Sigmoid colon (tissue), 7 donors: ENCODE results near the gene FBXO5. TPM values are rescaled to one million over a fixed set of nuclear protein-coding genes. Genes with fewer than 3 reads are reported as not detected.

Source experiments
- DNase-seq: peaks from one replicate; pipeline ENCODE4 v3.0.0-alpha.2; 2019
- H3K27ac ChIP-seq, 4 donors: fragments of 200-600 bp; sonication (generic); one replicate each; pipeline ENCODE4 v1.5.1; 2016 to 2019; ENCODE audit warnings: mild to moderate bottlenecking in 1 of 4
- H3K27me3 ChIP-seq, 3 donors: fragments of 200-600 bp; sonication (generic); one replicate each; pipeline ENCODE4 v1.5.1; 2019; ENCODE audit warnings: mild to moderate bottlenecking in 1 of 3
- H3K36me3 ChIP-seq, 4 donors: fragments of 200-600 bp; sonication (generic); one replicate each; pipeline ENCODE4 v1.5.1; 2016 to 2019
- H3K4me1 ChIP-seq, 4 donors: fragments of 200-600 bp; sonication (generic); one replicate each; pipeline ENCODE4 v1.5.1; 2017 to 2019
- H3K4me3 ChIP-seq, 4 donors: fragments of 200-600 bp; sonication (generic); one replicate each; pipeline ENCODE4 v1.5.1; 2017 to 2019; ENCODE audit warnings: mild to moderate bottlenecking in 2 of 4, moderate library complexity in 1 of 4
- H3K9me3 ChIP-seq, 4 donors: fragments of 200-600 bp in 3 of 4; sonication (generic) in 3 of 4; one replicate each; pipeline versions ENCODE4 v1.5.1 to v1.6.1; 2013 to 2019
- EP300 ChIP-seq, 4 donors: sonication (generic); formaldehyde crosslinking; IDR thresholded peaks; one replicate each; pipeline ENCODE4 v1.6.1; 2017; ENCODE audit warnings: antibody characterized with exemption in 4 of 4
- POLR2A ChIP-seq, 2 donors: fragments of 450-650 bp; IDR thresholded peaks; one replicate each; pipeline ENCODE4 v1.6.1; 2016; ENCODE audit warnings: antibody characterized with exemption in 2 of 2, mild to moderate bottlenecking in 2 of 2, moderate library complexity in 2 of 2
- POLR2AphosphoS5 ChIP-seq, 4 donors: sonication (generic); formaldehyde crosslinking; IDR thresholded peaks; one replicate each; pipeline ENCODE4 v1.6.1; 2017; ENCODE audit warnings: antibody characterized with exemption in 4 of 4
- WGBS, 2 donors: extraction: QIAGEN DNeasy Blood & Tissue Kit; methylation state at CpG; one replicate each; pipeline ENCODE4 v1.1.7; 2013; 5-methylcytosine and 5-hydroxymethylcytosine counted together
- intact Hi-C: fragments of 100-400 bp; cut with DNase I; formaldehyde crosslinking; loops from one replicate; pipeline ENCODE4 v1.15.1; 2023
- polyA plus RNA-seq, 3 donors: library from polyadenylated mRNA; stranded (reverse); fragments of 200-250 nt; gene quantifications; one replicate each; pipeline ENCODE4 v1.2.3, GENCODE V29; 2013
- small RNA-seq, 3 donors: library from RNA; depleted of rRNA; stranded (forward); fragments of <200 nt; gene quantifications; one replicate each; pipeline ENCODE3, GENCODE V24; 2016
- total RNA-seq, 4 donors: library from RNA; depleted of rRNA; stranded (reverse); fragments of >200 nt; gene quantifications; one replicate each; pipeline ENCODE4 v1.1.0, GENCODE V29; 2016
- TF ChIP-seq, protein P1 (sequence below), 4 experiments: fragments of 450-650 bp in 3 of 4; fragments of 200-600 bp in 1 of 4; IDR thresholded peaks; one replicate each; pipeline ENCODE4 v1.5.1; 2016 to 2019; ENCODE audit warnings: antibody characterized with exemption in 4 of 4, mild to moderate bottlenecking in 3 of 4, moderate library complexity in 2 of 4
- donor health status: healthy with polysubstance abuse.
- donor health status: Bipolar disorder and iron deficiency.
- donor health status: healthy.

The FBXO5 gene
- total and polyA plus RNA-seq, 7 donors: 1.8 to 6.4 (median 3.3) TPM

DNA sequence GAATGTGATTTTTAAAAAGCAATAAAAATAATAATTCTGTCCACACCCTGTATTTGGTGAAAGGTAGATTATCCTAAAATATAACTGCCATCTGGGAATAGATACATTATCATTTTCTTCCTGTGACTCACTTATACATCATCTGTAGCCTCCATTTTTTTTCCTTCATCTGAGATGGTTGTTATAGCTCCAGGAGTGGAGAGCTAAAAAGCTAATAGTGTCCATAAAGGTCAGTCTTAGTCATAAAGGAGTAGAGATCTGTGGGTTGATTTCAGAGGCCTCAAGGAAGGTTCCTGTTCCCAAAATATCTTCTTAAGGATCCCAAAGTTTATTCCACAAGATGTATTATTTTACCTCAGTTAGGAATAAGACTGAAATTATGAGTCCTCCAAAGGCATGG, 41.1 kb downstream of the FBXO5 start:
- no peak for DNase-seq
- TF ChIP-seq EP300 (IDR thresholded peaks at IDR 0.05) (no peak), POLR2A (IDR thresholded peaks at IDR 0.05) (no peak), POLR2AphosphoS5 (IDR thresholded peaks at IDR 0.05) (no peak)
- TF ChIP-seq, protein P1, sequence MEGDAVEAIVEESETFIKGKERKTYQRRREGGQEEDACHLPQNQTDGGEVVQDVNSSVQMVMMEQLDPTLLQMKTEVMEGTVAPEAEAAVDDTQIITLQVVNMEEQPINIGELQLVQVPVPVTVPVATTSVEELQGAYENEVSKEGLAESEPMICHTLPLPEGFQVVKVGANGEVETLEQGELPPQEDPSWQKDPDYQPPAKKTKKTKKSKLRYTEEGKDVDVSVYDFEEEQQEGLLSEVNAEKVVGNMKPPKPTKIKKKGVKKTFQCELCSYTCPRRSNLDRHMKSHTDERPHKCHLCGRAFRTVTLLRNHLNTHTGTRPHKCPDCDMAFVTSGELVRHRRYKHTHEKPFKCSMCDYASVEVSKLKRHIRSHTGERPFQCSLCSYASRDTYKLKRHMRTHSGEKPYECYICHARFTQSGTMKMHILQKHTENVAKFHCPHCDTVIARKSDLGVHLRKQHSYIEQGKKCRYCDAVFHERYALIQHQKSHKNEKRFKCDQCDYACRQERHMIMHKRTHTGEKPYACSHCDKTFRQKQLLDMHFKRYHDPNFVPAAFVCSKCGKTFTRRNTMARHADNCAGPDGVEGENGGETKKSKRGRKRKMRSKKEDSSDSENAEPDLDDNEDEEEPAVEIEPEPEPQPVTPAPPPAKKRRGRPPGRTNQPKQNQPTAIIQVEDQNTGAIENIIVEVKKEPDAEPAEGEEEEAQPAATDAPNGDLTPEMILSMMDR (IDR thresholded peaks at IDR 0.05): no peak
- intact Hi-C loops: no loop called here
- H3K27me3 ChIP-seq: no peaks in the 10 kb centered on the region
- H3K4me3 ChIP-seq: no peak overlapping the region
- no peaks in the 10 kb centered on the region for H3K36me3 ChIP-seq
- H3K27ac ChIP-seq: no peak overlapping the region
- no peaks in the 10 kb centered on the region for H3K9me3 ChIP-seq
- no peaks in the 10 kb centered on the region for H3K4me1 ChIP-seq

DNA sequence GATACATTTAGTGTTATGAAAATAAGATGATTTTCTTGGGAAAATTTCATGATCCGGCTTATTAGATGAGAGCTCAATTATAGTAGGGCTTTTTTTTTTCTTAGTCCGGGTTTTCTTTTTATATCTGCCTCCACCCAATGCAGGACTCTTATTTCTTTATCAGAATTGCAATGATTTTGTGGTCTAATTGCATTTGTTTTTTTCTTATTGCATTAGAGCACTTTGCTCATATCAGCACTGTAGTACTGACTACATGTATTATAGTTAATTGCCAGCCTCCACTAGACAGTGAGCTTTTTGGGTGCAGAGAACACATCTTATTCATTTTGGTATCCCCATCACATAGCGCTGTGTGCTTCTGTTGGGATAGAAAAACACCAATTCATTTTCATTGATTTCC, 50.0 kb downstream of the FBXO5 start:
- TF ChIP-seq, protein P1 (IDR thresholded peaks at IDR 0.05): no peak
- no peak for TF ChIP-seq POLR2A (IDR thresholded peaks at IDR 0.05)
- no peak for TF ChIP-seq POLR2AphosphoS5 (IDR thresholded peaks at IDR 0.05)
- TF ChIP-seq EP300 (IDR thresholded peaks at IDR 0.05): no peak
- Histone ChIP-seq H3K4me3 (no peak overlapping the region), H3K27ac (no peak overlapping the region), H3K4me1 (no peaks in the 10 kb centered on the region), H3K9me3 (no peaks in the 10 kb centered on the region), H3K27me3 (no peaks in the 10 kb centered on the region), H3K36me3 (no peaks in the 10 kb centered on the region)
- intact Hi-C loops: no loop called here
- no peak for DNase-seq
- WGBS, 2 donors: 82 to 92% methylated on average over 3 of the region's 3 CpGs

DNA sequence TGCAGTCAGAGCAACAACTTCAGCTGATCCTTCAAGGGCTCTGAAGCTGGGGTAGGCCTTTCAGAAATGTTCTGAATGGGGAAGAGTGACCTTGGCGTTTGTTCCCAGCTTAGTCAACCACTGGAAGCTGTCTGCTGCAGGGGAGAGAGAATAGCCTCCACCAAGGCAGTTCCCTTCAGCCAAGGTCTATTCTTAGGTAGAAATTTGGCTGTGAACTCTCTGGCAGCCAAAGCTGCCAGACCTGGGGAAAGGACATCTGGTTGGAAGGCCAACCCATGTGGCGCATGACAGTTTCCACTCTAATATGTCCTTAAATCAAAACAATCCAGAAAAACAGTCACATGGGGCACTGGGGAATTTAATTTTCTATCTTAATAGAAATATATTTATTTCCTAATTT, 60.1 kb downstream of the FBXO5 start:
- no peak for DNase-seq
- H3K4me1 ChIP-seq: no peaks in the 10 kb centered on the region
- TF ChIP-seq POLR2AphosphoS5 (IDR thresholded peaks at IDR 0.05) (no peak), EP300 (IDR thresholded peaks at IDR 0.05) (no peak), POLR2A (IDR thresholded peaks at IDR 0.05) (no peak)
- TF ChIP-seq, protein P1 (IDR thresholded peaks at IDR 0.05): no peak
- H3K27me3 ChIP-seq: no peaks in the 10 kb centered on the region
- no peaks in the 10 kb centered on the region for H3K36me3 ChIP-seq
- no peaks in the 10 kb centered on the region for H3K9me3 ChIP-seq
- intact Hi-C loops: no loop called here
- H3K4me3 ChIP-seq: no peak overlapping the region
- H3K27ac ChIP-seq: no peak overlapping the region
- 82 to 95% methylated on average over 2 of the region's 2 CpGs for WGBS, 2 donors

Small RNAs within 50 kb of the gene (small RNA-seq; reads per million reads assigned to genes)
- 0 reads per million in 3 donors for gene AL080276.1

Other genes starting within 250 kb of the FBXO5 start
- gene VIP, start 232.2 kb downstream of the FBXO5 start, total RNA-seq: 100 to 1,000 TPM in 1 of 4 donors, 10 to 100 TPM in 3; 36.4 to 156 (median 69.2) TPM
- gene VIP, start 232.2 kb downstream of the FBXO5 start, polyA plus RNA-seq: 10 to 100 TPM in 1 of 3 donors, not detected in 2; 18.8 TPM
- 10 to 100 TPM; 14.3 to 25.3 (median 18.5) TPM for gene MTRF1L, start 19.7 kb upstream of the FBXO5 start, total RNA-seq
- gene MTRF1L, start 19.7 kb upstream of the FBXO5 start, polyA plus RNA-seq: 10 to 100 TPM in 2 of 3 donors, 1 to 10 TPM in 1; 9.8 to 22.8 (median 19.9) TPM
- gene RGS17, start 148.2 kb upstream of the FBXO5 start, total RNA-seq: 1 to 10 TPM in 1 of 4 donors, under 1 TPM in 3; 0.16 to 2.8 (median 0.56) TPM
- under 1 TPM in 1 of 3 donors, not detected in 2; 0.17 TPM for gene RGS17, start 148.2 kb upstream of the FBXO5 start, polyA plus RNA-seq